Heart left ventricle (tissue), 13 donors: ENCODE data around the gene IPO11.

Source experiments
- CTCF ChIP-seq, 12 donors: fragments of 200-600 bp; sonication (generic) in 4 of 12; IDR thresholded peaks; one replicate each; pipeline versions ENCODE4 v1.5.0 to v1.8.0; 2018 to 2022; ENCODE audit warnings: antibody characterized with exemption in 12 of 12, mild to moderate bottlenecking in 5 of 12
- POLR2A ChIP-seq, 2 donors: fragments of 450-650 bp; IDR thresholded peaks; one replicate each; pipeline ENCODE4 v1.6.1; 2017; ENCODE audit warnings: antibody characterized with exemption in 2 of 2, mild to moderate bottlenecking in 2 of 2, moderate library complexity in 2 of 2
- donor health status: ischemic (EF 13 %, LVEDD 7.1; RV severe dilation, severe dysfunction).
- donor health status: DM: no; HTN: yes; CAD: no.
- donor health status: DM: no; HTN: no; CAD: no.
- donor health status: ischemic (EF 25% LVEDD 6.9; RV normal size, moderate dysfunction).
- donor health status: ischemic (EF 25% LVEDD 5.7; RV mildly dilated, moderate dysfunction).
- donor health status: ischemic (EF 35%, LVEDD 5.7; RV mildly dilated, moderate dysfunction).
- donor health status: nonischemic (EF 11% LVEDD 7.7; RV severe dilation, severe dysfunction).
- donor health status: DM: yes; HTN: yes; CAD: no.
- donor health status: PGD.
- donor health status: ischemic (EF 29% LVEDD 5.4; RV normal size, mild dysfunction).
- donor health status: nonischemic (EF 23%, LVEDD 6.1; RV moderate dilation, normal function).

- no peak for TF ChIP-seq CTCF (IDR thresholded peaks at IDR 0.05)
- no peak for TF ChIP-seq POLR2A (IDR thresholded peaks at IDR 0.05)
Measured at GRCh38 chr5:62578540-62578939, 166.0 kb downstream of the IPO11 start, which contains the start of gene LRRC70.
